HG02798 (cell line): ENCODE data around the gene CNTFR.

ENCODE experiments used
- ATAC-seq: cut with Tn5 transposase; IDR thresholded peaks from one replicate; pipeline ENCODE4 v1.9.1; 2021; ENCODE audit warnings: mild to moderate bottlenecking; ENCODE audit not compliant: unreplicated experiment, poor library complexity

CNTFR gene

GRCh38 chr9:34591248-34591916 is 1.9 kb upstream of the CNTFR start:
- peak; percentile 85 for ATAC-seq

GRCh38 chr9:34590381-34591247 is 1.1 kb upstream of the CNTFR start:
- no peak for ATAC-seq

GRCh38 chr9:34588671-34589635 is 571 bp downstream of the CNTFR start:
- ATAC-seq = no peak

- ATAC-seq = no peak
These were observed 2.3 kb downstream of the CNTFR start for GRCh38 chr9:34587271-34587670.

- ATAC-seq = no peak
These were observed 3.4 kb downstream of the CNTFR start for GRCh38 chr9:34585946-34586669.

GRCh38 chr9:34584970-34585369 is 4.6 kb downstream of the CNTFR start:
- ATAC-seq = no peak

- ATAC-seq = no peak
These were observed 6.7 kb downstream of the CNTFR start for GRCh38 chr9:34582787-34583186.

- ATAC-seq = no peak
These were observed 8.2 kb downstream of the CNTFR start for GRCh38 chr9:34581318-34581717.

- ATAC-seq = no peak
These were observed 9.2 kb downstream of the CNTFR start for GRCh38 chr9:34580358-34580757.

- ATAC-seq = no peak
These were observed 9.7 kb downstream of the CNTFR start for GRCh38 chr9:34579808-34580163.

- no peak for ATAC-seq
These were observed 10.3 kb downstream of the CNTFR start for GRCh38 chr9:34579104-34579807.

GRCh38 chr9:34578241-34579103 is 11.1 kb downstream of the CNTFR start:
- no peak for ATAC-seq

- no peak for ATAC-seq
These were observed 11.9 kb downstream of the CNTFR start for GRCh38 chr9:34577400-34578240.

GRCh38 chr9:34576597-34577399 is 12.7 kb downstream of the CNTFR start:
- no peak for ATAC-seq

- no peak for ATAC-seq
These were observed 13.5 kb downstream of the CNTFR start for GRCh38 chr9:34575862-34576596.

GRCh38 chr9:34575241-34575640 is 14.3 kb downstream of the CNTFR start:
- ATAC-seq = no peak
